Measurements from ENCODE around the gene ASMTL.
"Not testable (repeated sequence)": the region's sequence is repeated elsewhere in the genome, so short reads cannot be mapped to it uniquely, and the experiment has no call there.

Gene ASMTL

GRCh38 chrX:1418901-1419544 lies 33.7 kb downstream of the ASMTL start:
- H3K4me1 Mint-ChIP-seq: peaks cover 13% of the 10 kb centered on the region

DNA sequence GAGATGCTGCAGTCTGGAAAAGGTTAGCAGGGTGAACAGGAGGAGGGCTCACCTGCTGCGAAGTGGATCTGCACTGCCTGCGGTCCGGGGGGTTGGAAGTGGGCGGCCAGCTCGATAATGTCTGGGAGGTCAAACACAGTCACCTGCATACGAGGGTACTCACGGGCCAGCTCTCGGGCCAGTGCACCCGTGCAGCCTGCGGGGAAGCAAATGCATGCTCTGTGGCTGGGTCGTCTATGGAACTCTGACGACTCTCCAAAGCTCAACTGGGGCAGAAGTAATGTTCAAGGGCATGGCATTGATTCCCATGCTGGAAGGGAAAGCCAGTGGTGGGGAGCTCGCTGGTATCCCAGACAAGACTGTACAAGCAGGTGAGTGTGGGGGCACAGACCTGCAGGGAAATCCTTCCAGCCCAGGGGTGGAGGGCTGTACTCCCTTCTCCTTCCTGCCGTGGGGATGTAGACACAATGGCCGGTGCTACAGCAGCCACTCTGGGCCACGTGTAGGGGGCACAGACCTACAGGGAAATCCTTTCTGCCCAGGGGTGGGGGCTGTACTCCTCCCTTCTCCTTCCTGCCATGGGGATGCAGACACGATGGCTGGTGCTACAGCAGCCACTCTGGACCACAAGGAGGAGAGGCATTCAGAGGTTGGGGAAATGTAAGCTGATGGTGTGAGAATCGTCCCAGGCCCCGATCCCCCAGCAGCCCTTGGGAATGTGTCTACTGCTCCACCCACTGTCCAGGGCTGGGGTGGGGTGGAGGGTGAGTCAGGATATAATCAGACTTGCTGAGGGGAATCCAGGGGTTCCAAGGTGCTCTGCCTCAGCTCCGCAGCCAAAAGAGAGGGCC lies 34.6 kb downstream of the ASMTL start:
- Mint-ChIP-seq H3K36me3 (peaks cover 48% of the 10 kb centered on the region), H3K27me3 (no peaks in the 10 kb centered on the region), H3K4me3 (no peak overlapping the region), H3K27ac (no peak overlapping the region), H3K4me1 (peaks cover 17% of the 10 kb centered on the region), H3K9me3 (peaks cover 6% of the 10 kb centered on the region)
- no peak for ATAC-seq

More at GRCh38 chrX:1418901-1419544, 33.7 kb downstream of the ASMTL start:
- peaks cover 48% of the 10 kb centered on the region for H3K36me3 Mint-ChIP-seq
- no peak overlapping the region for H3K4me3 Mint-ChIP-seq
- no peak overlapping the region for H3K27ac Mint-ChIP-seq
- H3K27me3 Mint-ChIP-seq: no peaks in the 10 kb centered on the region
- peaks cover 14% of the 10 kb centered on the region for H3K9me3 Mint-ChIP-seq
- no peak for ATAC-seq

DNA sequence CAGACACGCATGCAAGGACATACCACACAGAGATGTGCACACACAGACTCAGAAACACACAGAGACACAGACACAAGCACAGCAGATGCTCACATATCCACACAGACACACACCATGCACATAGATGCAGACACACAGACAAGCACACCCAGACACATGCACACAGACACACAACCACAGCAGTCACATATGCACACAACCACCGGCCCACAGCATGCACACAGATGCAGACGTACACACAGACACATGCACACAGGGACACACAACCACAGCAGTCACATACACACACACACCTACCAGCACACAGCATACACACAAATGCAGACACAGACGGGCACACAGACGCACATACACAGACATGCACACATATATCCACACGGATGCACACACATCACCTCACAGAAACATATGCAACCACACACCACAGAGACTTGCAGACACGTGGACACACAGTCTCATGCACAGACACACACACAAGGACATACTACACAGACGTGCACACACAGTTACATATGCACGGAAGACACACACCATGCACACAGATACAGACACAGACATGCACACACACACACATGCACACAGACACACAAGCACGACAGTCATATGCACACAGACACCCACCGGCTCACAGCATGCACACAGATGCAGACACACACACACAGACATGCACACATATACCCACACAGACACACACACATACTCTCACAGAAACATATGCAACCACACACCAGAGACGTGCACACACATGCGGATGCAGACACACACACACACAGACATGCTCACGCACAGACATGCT lies 35.5 kb downstream of the ASMTL start:
- peaks cover 46% of the 10 kb centered on the region for H3K36me3 Mint-ChIP-seq
- H3K4me1 Mint-ChIP-seq: peaks cover 17% of the 10 kb centered on the region
- ATAC-seq: no peak
- peaks cover 6% of the 10 kb centered on the region for H3K9me3 Mint-ChIP-seq
- no peak overlapping the region for H3K4me3 Mint-ChIP-seq
- H3K27me3 Mint-ChIP-seq: no peaks in the 10 kb centered on the region
- H3K27ac Mint-ChIP-seq: no peak overlapping the region

DNA sequence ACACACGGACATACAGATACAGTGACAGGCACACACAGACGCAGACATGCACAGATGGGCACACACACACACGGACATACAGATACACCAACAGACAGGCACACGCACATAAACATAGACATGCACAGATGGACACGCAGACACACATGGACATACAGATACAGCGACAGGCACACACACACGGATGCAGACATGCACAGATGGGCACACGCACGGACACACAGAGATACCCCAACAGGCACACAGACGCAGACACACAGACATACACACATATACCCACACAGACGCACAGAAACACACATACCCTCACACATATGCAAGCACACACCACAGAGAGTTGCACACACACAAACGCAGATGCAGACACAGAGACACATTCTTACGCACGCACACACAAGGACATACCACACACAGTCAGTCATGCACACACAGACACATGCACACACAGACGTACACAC lies 36.4 kb downstream of the ASMTL start:
- Mint-ChIP-seq H3K36me3 (peaks cover 38% of the 10 kb centered on the region), H3K27ac (no peak overlapping the region), H3K4me3 (no peak overlapping the region), H3K27me3 (no peaks in the 10 kb centered on the region), H3K9me3 (peaks cover 6% of the 10 kb centered on the region), H3K4me1 (peaks cover 17% of the 10 kb centered on the region)
- ATAC-seq: no peak

GRCh38 chrX:1412551-1413161 lies 40.1 kb downstream of the ASMTL start:
- no peak for ATAC-seq
- Mint-ChIP-seq H3K36me3 (peaks cover 27% of the 10 kb centered on the region), H3K4me3 (no peak overlapping the region)

DNA sequence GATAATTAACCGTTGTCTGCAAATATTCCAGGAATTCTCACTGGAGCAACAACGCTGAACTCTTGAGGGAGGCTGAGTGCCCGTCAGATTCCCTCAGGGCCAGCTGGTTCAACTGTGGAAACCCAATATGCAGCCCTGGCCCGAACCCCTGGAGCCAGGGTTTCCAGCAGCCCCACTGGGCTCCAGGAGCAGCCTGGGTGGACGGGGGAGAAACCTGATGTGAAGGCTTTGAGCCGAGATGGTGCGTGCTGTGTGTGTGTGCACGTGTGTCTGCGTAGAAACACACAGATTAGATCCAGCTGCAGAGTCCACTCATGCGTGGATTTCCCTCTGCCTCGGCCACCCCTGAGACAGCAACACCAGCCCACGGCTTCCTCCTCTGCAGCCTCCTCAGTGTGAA lies 41.4 kb downstream of the ASMTL start:
- Mint-ChIP-seq H3K27ac (no peak overlapping the region), H3K36me3 (peaks cover 27% of the 10 kb centered on the region), H3K27me3 (no peaks in the 10 kb centered on the region), H3K4me3 (no peak overlapping the region), H3K4me1 (peaks cover 7% of the 10 kb centered on the region), H3K9me3 (no peaks in the 10 kb centered on the region)
- no peak for ATAC-seq

More at GRCh38 chrX:1412551-1413161, 40.1 kb downstream of the ASMTL start:
- no peaks in the 10 kb centered on the region for H3K9me3 Mint-ChIP-seq
- peaks cover 7% of the 10 kb centered on the region for H3K4me1 Mint-ChIP-seq
- H3K27me3 Mint-ChIP-seq: no peaks in the 10 kb centered on the region
- H3K27ac Mint-ChIP-seq: no peak overlapping the region

DNA sequence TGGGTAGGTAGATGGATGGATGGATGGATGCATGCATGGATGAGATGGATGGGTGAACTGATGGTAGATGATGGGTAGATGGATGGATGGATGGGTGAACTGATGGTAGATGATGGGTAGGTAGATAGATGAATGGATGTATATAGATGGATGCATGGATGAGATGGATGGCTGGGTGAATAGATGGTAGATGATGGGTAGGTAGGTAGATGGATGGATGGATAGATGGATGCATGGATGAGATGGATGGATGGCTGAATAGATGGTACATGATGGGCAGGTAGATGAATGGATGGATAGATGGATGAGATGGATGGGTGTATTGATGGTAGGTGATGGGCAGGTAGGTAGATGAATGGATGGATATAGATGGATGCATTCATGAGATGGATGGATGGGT lies 45.7 kb downstream of the ASMTL start:
- Mint-ChIP-seq H3K27ac (no peak overlapping the region), H3K4me1 (no peaks in the 10 kb centered on the region), H3K27me3 (no peaks in the 10 kb centered on the region), H3K9me3 (no peaks in the 10 kb centered on the region), H3K4me3 (no peak overlapping the region), H3K36me3 (peaks cover 6% of the 10 kb centered on the region)
- ATAC-seq: no peak

DNA sequence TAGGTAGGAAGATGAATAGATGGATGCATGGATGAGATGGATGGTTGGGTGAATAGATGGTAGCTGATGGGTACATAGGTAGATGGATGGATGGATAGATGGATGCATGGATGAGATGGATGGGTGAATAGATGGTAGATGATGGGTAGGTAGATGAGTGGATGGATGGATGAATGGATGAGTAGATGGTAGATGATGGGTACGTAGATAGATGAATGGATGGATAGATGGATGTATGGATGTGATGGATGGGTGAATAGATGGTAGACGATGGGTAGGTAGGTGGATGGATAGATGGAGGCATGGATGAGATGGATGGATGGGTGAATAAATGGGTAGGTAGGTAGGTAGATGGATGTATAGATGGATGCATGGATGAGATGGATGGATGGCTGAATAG lies 46.9 kb downstream of the ASMTL start:
- not testable (repeated sequence) for H3K27me3 Mint-ChIP-seq, H3K9me3 Mint-ChIP-seq, ATAC-seq, H3K4me1 Mint-ChIP-seq, H3K36me3 Mint-ChIP-seq, H3K4me3 Mint-ChIP-seq, H3K27ac Mint-ChIP-seq

DNA sequence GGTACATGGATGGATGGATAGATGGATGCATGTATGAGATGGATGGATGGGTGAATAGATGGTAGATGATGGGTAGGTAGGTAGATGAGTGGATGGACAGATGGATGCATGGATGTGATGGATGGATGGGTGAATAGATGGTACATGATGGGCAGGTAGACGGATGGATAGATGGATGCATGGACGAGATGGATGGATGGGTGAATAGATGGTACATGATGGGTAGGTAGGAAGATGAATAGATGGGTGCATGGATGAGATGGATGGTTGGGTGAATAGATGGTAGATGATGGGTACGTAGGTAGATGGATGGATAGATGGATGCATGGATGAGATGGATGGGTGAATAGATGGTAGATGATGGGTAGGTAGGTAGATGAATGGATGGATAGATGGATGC lies 48.8 kb downstream of the ASMTL start:
- not testable (repeated sequence) for H3K36me3 Mint-ChIP-seq, H3K4me1 Mint-ChIP-seq, H3K4me3 Mint-ChIP-seq, H3K27ac Mint-ChIP-seq, H3K9me3 Mint-ChIP-seq, ATAC-seq, H3K27me3 Mint-ChIP-seq

DNA sequence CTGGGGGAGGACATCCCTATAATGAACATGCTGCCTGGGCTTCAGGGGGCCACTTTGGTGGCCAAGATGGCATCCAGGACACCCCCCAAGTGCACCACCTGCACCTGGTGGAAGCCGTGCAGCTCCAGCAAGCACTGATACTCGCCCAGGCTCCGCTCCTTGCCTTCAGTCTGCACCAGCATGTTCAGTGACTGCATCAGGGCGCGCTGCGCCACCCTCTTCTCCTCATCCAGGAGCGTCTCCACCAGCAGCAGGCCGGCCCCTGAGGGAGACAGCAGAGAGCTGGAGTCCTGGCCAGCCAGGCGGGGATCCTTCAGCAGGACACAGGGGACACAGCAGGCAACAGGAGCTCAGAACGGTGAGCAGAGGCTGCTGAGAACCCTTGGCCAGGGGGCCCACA lies 49.5 kb downstream of the ASMTL start:
- Mint-ChIP-seq H3K4me1 (no peaks in the 10 kb centered on the region), H3K9me3 (no peaks in the 10 kb centered on the region), H3K27me3 (no peaks in the 10 kb centered on the region), H3K4me3 (no peak overlapping the region), H3K36me3 (no peaks in the 10 kb centered on the region), H3K27ac (no peak overlapping the region)
- ATAC-seq: no peak

DNA sequence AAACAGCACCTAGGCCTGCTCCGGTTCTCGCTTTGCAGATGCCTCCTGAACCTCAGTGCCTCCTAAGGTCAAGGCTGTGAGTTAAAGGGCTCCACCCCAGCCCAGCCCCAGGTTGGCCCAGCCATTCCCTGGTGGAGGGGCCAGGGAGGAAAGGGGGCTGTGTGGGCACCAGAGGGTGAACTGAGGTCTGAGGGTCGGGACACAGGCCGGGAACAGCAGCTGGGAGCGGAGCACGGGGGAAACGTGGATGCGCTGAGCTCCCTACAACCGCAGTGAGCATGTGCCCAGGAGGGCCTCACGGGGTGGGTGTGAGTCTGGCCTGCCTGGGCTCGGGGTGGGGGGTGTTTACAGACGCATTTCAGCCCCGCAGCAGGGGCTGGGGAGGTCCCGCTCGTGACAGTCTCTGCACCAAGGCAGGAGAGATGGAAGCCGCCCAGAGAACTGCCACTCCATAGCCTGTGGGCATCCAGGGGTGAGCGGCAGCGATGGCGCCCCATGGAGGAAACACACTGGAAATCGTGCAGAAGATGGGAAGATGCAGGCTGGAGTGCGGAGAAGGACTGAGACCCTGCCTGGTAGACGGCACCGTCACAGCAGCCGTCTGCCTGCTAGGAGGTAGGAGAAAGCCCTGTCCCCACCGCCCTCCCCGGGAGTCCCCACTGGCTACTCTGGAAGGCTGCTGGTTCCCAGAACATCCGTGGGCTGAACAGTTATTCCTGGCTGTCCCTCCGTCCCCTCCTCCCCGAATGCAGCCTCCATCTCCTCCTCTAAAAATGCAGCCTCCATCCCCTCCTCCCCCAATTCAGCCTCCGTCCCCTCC lies 50.9 kb downstream of the ASMTL start:
- no peak for ATAC-seq
- H3K4me3 Mint-ChIP-seq: no peak overlapping the region

DNA sequence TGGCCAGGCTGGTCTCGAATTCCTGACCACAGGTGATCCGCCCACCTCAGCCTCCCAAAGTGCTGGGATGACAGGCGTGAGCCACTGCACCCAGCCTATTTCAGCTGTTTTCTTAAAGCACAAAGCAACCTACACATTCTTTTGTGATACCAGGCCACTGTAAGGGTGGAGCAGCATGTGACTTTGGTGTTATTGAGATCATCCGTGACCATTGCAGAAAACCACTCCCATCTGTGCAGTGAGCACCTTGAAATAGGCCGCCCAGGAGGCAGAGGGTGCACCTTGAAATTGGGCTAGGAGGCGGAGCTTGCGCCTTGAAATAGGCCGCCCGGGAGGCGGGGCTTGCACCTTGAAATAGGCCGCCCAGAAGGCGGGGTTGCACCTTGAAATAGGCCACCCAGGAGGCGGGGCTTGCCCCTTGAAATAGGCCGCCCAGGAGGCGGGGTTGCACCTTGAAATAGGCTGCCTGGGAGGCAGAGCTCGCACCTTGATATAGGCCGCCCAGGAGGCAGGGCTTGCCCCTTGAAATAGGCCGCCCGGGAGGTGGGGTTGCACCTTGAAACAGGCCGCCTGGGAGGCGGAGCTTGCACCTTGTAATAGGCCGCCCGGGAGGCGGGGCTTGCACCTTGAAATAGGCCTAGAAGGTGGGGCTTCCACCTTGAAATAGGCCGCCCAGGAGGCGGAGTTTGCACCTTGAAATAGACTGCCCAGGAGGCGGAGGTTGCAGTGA lies 51.8 kb downstream of the ASMTL start:
- Mint-ChIP-seq H3K4me1 (peaks cover 5% of the 10 kb centered on the region), H3K27ac (no peak overlapping the region), H3K27me3 (no peaks in the 10 kb centered on the region), H3K36me3 (peaks cover 11% of the 10 kb centered on the region), H3K4me3 (no peak overlapping the region), H3K9me3 (peaks cover 1% of the 10 kb centered on the region)
- no peak for ATAC-seq

More for the DNA sequence above, 50.9 kb downstream of the ASMTL start:
- no peaks in the 10 kb centered on the region for H3K9me3 Mint-ChIP-seq
- peaks cover 2% of the 10 kb centered on the region for H3K36me3 Mint-ChIP-seq
- H3K4me1 Mint-ChIP-seq: no peaks in the 10 kb centered on the region
- no peaks in the 10 kb centered on the region for H3K27me3 Mint-ChIP-seq
- no peak overlapping the region for H3K27ac Mint-ChIP-seq

- H3K4me1 Mint-ChIP-seq: peaks cover 13% of the 10 kb centered on the region
- peaks cover 20% of the 10 kb centered on the region for H3K36me3 Mint-ChIP-seq
- ATAC-seq: no peak
- H3K27me3 Mint-ChIP-seq: no peaks in the 10 kb centered on the region
- no peak overlapping the region for H3K27ac Mint-ChIP-seq
- H3K9me3 Mint-ChIP-seq: peaks cover 8% of the 10 kb centered on the region
- H3K4me3 Mint-ChIP-seq: no peak overlapping the region
Observed at GRCh38 chrX:1400049-1400448, 52.7 kb downstream of the ASMTL start.
